ENCODE measurements around the gene ATG2A.

ATG2A gene

DNA sequence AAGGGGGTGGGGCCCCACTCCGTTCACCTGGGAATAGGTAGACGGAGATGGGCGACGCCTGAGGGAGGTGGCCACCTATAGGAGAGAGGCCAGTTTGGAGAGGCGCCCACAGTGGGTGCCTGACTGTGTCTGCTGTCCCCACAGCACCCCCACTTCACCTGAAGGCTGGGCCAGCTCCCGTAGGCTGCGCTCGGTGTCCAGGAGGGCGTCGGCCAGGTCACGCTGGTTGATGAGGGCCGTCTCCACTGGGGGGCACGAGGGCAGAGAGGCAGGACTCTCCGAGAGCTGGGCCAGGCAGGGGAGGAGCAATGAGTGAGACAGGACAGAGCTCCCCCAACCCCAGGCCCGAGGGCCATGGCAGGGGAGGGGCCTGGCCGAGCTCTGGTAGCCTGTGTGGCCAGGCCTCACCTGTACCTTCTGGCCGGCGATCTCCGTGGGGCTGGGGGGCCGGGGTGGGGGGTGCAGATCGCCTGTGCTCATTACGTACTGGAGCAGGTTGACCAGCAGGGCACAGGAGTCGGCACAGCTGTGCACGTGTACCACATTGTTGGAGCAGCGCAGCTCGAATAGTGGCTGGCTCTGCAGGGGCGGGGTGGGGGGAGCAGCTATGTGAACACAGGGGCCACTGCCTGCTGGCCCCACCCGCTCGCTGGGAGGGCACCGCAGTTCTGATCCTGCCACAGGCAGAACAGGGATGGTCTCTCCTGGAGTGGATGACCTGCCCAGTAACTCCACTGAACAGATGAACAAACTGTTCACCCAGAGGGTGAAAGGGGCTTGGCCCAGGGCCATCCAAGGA is 14.7 kb downstream of the ATG2A start:
- DNase-seq (ENCODE audit: low spot score) = no peak

GRCh38 chr11:64900774-64901173 is 16.2 kb downstream of the ATG2A start:
- no peak for DNase-seq (ENCODE audit: low spot score)

GRCh38 chr11:64900263-64900678 is 16.7 kb downstream of the ATG2A start:
- DNase-seq (ENCODE audit: low spot score) = no peak

- no peak for DNase-seq (ENCODE audit: low spot score)
Observed at GRCh38 chr11:64898541-64898940, 18.5 kb downstream of the ATG2A start.

DNA sequence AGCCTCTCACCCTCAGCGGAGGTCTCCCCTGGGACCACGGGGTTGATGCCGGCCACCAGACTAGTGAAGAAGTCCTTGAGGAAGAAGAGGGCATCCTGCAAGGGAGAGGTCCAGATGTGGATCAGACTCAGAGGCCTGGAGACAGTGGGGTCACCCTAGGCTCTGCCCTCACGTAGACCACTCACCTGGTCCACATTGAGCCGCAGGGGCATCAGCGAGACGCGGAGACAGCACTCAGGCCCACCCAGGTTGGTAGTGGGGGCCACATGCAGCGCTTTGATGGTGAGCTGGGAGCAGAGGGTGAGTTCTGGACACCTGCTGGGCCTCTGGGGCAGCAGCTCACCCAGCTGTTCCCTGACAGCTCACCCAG is 18.9 kb downstream of the ATG2A start:
- DNase-seq (ENCODE audit: low spot score) = no peak

DNA sequence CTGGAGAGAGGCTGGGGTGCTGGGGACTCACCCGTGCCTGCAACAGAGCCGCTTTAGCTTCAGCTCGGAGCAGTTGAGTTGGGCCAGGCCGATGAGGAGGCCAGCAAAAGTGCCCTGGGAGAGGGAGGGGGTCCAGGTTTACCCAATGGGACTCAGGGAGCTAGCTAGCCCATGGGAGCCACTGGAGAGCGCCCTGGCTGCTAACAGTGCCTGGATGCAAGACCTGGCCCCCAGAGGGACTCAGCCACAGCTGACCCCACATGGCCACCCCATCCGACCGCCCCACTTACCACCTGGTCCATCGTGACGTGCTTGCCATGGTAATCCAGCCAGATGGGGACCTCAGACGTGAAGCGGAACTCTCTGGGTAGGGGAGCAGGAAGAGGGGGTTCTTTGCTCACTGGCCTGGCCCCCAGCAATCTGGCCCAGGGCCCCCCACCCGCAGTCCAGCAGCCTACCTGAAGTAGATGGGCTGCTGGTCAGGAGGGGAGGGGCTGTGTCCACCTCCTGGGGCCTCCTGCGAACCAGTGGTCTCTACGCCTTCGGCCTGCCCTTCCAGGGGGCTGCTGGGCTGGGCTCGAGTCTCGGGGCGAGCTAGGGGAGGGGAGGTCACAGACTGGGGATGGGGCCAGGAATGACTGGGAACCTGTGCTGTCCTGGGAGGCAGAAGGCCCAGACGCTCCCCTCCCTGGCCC is 19.5 kb downstream of the ATG2A start:
- DNase-seq (ENCODE audit: low spot score) = no peak

- no peak for DNase-seq (ENCODE audit: low spot score)
Observed at GRCh38 chr11:64896448-64897022, 20.5 kb downstream of the ATG2A start.

GRCh38 chr11:64894812-64895452 is 22.1 kb downstream of the ATG2A start:
- no peak for DNase-seq (ENCODE audit: low spot score)

GRCh38 chr11:64894070-64894811 is 22.8 kb downstream of the ATG2A start:
- peak; percentile 59 for DNase-seq (ENCODE audit: low spot score)

- no peak for DNase-seq (ENCODE audit: low spot score)
Observed at GRCh38 chr11:64893194-64894069, 23.6 kb downstream of the ATG2A start.

DNA sequence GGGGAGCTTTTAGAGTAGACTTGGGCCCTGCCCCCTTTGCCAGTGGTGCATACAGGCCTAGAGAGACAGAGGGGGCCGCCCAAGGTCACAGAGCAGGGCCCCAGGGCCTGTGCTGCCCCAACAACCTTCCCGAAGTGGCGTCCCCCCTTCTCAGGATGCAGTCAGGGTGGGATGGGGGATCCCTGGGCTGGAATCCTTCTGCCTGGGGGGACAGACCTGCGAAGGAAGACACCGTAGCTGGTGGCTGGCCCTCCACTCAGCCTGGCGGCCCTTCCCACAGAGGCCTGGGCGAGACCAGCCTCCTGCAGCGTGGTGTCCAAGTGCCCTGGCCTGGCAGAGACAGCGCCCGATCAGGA is 24.2 kb downstream of the ATG2A start:
- DNase-seq (ENCODE audit: low spot score) = no peak

- no peak for DNase-seq (ENCODE audit: low spot score)
Observed at GRCh38 chr11:64892411-64892831, 24.6 kb downstream of the ATG2A start.

DNA sequence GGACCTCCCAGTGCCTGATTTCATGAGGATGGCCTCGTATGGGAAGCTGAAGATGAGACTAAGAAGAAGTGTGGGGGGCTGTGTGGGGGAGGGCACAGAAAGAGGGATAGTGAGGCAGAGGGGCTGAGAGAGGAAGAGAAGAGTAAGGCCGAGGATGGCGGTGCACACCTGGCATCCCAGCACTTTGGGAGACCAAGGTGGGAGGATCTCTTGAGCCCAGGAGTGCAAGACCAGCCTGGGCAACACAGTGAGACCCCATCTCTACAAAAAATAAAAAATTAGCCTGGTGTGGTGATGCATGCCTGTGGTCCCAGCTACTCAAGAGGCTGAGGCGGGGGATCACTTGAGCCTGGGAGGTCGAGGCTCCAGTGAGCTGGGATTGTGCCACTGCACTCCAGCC is 25.1 kb downstream of the ATG2A start:
- no peak for DNase-seq (ENCODE audit: low spot score)

DNA sequence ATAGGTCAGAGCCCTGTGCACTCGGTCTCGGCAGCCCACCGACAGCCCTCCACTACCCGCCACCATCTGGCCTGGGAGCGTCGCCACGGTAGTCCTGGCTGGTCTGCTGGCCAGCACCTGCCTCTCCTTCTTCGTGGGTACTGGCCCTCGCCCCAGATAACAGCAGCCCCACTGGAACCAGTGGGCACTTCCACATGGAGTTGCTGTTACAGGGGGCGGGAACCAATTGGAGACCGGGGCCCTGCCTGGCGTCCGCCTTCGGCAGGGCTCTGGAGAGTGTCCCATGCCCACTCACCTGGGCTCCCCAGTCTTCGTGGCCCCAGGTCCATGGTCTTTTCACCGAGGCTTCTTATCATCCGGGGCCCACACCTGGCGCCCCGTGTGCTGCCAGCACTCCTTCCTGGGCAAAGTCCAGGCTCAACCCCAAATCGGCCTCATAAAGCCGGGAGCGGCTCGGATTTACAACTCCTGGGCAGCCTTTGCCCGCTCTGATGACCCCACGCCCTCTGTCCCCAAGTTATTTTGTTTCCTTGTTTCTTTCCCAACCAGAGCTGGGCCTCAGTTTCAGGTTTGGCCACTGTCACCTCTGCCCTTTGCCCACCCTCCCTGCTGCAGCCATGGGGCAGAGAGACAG is 25.7 kb downstream of the ATG2A start:
- DNase-seq (ENCODE audit: low spot score) = no peak

DNA sequence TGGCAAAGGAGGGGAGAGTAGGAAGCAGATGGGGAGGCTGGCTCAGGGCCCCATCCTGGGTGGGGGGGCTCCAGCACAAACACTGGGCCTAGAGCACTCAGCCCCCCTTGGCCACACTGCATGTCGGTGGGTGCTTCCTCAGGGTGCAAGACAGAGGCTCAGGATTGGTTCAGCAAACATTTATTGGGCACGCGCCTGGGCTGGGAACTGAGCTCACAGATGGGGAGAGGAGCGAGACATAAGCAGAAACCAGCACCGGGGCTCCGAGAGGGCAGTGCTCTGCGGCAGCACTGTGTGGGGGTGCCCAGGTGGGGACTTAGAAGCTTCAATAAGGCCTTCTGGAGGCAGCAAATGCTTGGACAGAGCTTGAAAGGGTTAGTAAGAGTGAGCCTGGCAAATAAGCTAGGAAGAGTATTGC is 26.5 kb downstream of the ATG2A start:
- DNase-seq (ENCODE audit: low spot score) = no peak

DNA sequence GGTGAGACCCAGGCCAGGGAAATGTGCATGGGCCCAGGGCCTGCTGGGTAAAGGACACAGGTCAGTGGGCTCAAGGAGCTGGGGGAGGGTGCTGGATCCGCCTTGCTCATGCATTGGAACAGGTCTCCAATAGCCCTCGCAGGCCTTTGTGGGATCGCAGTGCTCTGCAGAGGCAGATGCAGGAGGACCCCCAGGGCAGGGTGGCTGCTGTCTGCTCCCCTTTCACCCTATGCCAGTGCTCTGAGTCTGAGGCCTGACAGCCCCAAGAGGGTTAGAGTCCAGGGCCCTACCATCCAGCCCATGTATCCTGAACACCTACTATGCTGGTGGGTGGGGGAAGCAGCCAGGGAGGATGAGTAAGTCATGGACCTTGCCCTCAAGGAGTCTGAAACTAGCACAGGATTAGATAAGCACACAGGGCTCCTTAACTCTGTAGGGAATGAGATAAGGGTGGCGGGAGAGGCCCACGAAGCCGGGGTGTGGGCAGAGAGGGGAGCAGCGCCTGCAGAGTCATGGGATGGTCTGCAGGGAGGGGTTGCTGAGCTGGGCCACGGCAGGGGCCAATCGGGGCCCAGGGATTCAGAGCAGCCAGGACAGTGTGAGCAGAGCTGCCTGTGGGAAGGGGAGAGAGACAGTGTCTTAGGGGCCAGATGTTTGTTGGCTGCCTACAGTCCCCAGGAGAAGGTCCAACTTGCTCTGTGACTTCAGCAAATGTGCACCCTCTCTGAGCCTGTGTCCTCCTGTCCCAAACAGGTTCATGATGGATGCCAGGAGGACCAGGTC is 28.1 kb downstream of the ATG2A start:
- DNase-seq (ENCODE audit: low spot score) = no peak

DNA sequence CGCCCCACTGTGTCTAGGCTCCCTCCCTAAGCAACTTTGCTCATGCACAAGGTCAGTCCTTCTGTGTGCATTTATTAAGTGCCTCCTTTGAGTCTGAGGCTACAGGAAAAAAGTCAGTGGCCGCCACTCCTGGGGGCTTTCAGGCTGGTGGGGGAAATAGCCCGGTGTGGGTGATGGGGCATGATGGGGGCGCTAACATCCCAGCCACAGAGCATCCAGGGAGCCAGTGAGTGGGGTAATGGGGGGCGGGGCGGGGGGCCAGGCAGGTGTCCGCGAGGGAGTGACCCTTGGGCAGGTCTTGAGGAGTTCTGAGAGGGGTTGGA is 28.6 kb downstream of the ATG2A start:
- no peak for DNase-seq (ENCODE audit: low spot score)

DNA sequence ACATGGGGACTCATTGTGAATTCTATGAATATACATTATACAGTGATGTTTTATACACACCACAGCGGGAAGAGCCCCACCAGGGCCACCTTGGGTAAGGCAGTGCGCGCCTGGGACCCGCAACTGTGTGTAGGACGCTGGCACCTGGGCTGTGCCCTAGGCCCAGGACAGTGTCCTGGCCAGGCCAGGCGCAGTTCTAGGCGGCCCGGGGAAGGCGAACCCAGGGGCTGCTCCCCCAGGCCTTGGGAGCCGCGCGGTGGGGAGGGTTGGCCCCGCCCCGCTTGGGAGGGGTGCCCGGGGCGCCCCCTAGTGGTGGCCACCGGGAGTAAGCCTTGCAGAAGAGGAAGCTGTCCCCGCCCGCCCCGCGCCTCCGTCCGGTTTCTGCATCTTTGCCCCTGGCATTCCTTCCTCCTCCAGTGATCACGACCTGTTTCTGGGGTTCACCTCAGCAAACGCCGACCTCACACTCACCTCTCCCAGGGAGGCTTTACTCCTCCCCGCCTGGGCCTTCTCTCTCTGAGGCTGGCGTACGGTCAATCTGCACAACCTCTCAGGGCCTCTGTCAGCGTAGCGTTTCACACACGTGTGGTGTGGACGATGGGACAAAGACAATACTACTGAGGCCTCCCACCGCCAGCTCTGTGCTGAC is 29.1 kb downstream of the ATG2A start:
- peak; percentile 45 for DNase-seq (ENCODE audit: low spot score)

DNA sequence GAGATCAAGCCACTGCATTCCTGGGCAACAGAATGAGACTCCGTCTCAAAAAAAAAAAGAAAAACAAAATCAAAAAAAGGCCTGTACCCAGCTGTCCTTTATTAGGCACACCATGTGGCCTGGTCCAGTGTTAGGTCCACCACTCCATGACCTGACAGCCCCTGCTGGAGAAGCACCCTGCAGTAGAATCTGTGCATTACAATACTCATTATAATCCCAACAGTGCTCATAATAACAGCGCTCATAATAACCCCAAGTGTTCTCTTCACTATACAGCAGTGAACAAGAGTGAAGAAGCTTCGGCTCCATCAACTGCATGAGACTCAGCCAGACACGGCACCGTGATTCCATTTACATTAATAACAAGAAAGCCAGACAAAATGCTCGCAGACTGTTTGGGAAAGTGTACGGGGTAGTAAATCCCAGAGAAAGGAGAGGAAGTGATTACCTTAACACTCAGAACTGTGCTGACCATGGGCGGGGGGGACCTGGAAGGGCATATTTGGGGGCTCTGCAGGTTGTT is 29.7 kb downstream of the ATG2A start:
- no peak for DNase-seq (ENCODE audit: low spot score)

All from pons (tissue), 1 donor.